Endothelial cell (in vitro differentiated cells): ENCODE results near the gene PRAMEF17. TPM values are rescaled to one million over a fixed set of nuclear protein-coding genes. Genes with fewer than 3 reads are reported as not detected.
"Not testable (repeated sequence)": the region's sequence is repeated elsewhere in the genome, so short reads cannot be mapped to it uniquely, and the experiment has no call there.

Source experiments
- DNase-seq: peaks from one replicate; pipeline ENCODE4 v3.0.0; 2021; ENCODE audit warnings: low spot score
- H3K27ac Mint-ChIP-seq: one replicate; pipeline ENCODE4 v1.8.0; 2021; ENCODE audit warnings: mixed read lengths, inconsistent platforms; ENCODE audit not compliant: unreplicated experiment
- H3K27me3 Mint-ChIP-seq: one replicate; pipeline ENCODE4 v1.8.0; 2021; ENCODE audit warnings: mild to moderate bottlenecking, moderate library complexity, mixed read lengths, inconsistent platforms; ENCODE audit not compliant: unreplicated experiment
- H3K36me3 Mint-ChIP-seq: one replicate; pipeline ENCODE4 v1.8.0; 2021; ENCODE audit warnings: mild to moderate bottlenecking, low read depth, mixed read lengths, inconsistent platforms; ENCODE audit not compliant: unreplicated experiment
- H3K4me1 Mint-ChIP-seq: one replicate; pipeline ENCODE4 v1.8.0; 2021; ENCODE audit warnings: mild to moderate bottlenecking, mixed read lengths, inconsistent platforms; ENCODE audit not compliant: unreplicated experiment
- H3K4me3 Mint-ChIP-seq: one replicate; pipeline ENCODE4 v1.8.0; 2021; ENCODE audit warnings: mild to moderate bottlenecking, mixed read lengths, inconsistent platforms; ENCODE audit not compliant: unreplicated experiment
- H3K9me3 Mint-ChIP-seq: one replicate; pipeline ENCODE4 v1.8.0; 2021; ENCODE audit warnings: mixed read lengths, inconsistent platforms; ENCODE audit not compliant: unreplicated experiment
- total RNA-seq: library from RNA; stranded (reverse); fragmentation: NEBNext Ultra II Directional; extraction: Animal tissue kit (Norgen Biotek cat#: 25700); gene quantifications from one replicate; pipeline ENCODE4 v1.2.1, GENCODE V29; 2021; ENCODE audit not compliant: unreplicated experiment
- TF ChIP-seq, protein P1 (sequence below): fragments of 200-600 bp; sonication (generic); IDR thresholded peaks from one replicate; pipeline ENCODE4 v1.5.0; 2021; ENCODE audit warnings: antibody characterized with exemption; ENCODE audit not compliant: unreplicated experiment

Gene PRAMEF17
- total RNA-seq, 1 donor from 2014 or later = not detected

DNA sequence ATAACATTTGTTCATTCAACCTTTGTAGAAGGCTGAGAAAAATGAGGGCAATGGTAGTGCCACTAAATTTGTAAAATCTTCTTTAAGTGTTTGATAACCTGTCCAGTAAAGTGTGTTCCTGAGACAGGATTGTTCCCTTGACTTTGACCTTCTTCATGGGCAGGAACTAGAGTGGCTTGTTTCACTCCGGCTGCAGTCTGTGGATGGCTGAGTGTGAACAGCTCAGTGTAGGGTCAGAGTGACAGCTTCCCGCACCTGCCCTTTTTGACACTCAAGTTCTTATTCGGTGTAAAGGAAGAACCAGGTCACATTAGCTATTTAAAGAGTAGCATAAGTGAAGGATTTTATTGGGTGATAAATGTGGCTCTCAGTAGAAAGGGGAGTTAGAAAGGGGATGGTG is 9.1 kb upstream of the PRAMEF17 start:
- not testable (repeated sequence) for DNase-seq, H3K9me3 Mint-ChIP-seq, H3K27me3 Mint-ChIP-seq, H3K36me3 Mint-ChIP-seq, H3K4me1 Mint-ChIP-seq, H3K27ac Mint-ChIP-seq, H3K4me3 Mint-ChIP-seq

- H3K4me3 Mint-ChIP-seq, DNase-seq, H3K36me3 Mint-ChIP-seq, H3K27ac Mint-ChIP-seq, H3K4me1 Mint-ChIP-seq, H3K27me3 Mint-ChIP-seq: not testable (repeated sequence)
- peaks cover 15% of the 10 kb centered on the region for H3K9me3 Mint-ChIP-seq
These were observed 3.6 kb downstream of the PRAMEF17 start for GRCh38 chr1:13393004-13393403.

DNA sequence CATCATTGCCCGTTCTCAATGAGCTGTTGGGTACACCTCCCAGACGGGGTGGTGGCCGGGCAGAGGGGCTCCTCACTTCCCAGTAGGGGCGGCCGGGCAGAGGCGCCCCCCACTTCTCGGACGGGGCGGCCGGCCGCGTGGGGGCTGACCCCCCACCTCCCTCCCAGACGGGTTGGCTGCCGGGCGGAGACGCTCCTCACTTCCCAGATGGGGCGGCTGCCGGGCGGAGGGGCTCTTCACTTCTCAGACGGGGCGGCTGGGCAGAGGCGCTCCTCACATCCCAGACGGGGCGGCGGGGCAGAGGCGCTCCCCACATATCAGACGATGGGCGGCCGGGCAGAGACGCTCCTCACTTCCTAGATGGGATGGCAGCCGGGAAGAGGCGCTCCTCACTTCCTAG is 5.3 kb downstream of the PRAMEF17 start:
- peaks cover 11% of the 10 kb centered on the region for H3K9me3 Mint-ChIP-seq
- H3K27ac Mint-ChIP-seq, H3K36me3 Mint-ChIP-seq, DNase-seq, H3K4me1 Mint-ChIP-seq, H3K4me3 Mint-ChIP-seq, H3K27me3 Mint-ChIP-seq: not testable (repeated sequence)

GRCh38 chr1:13395311-13395710 is 5.9 kb downstream of the PRAMEF17 start:
- H3K36me3 Mint-ChIP-seq, H3K4me3 Mint-ChIP-seq, H3K27ac Mint-ChIP-seq, H3K4me1 Mint-ChIP-seq, H3K27me3 Mint-ChIP-seq, DNase-seq: not testable (repeated sequence)
- peaks cover 11% of the 10 kb centered on the region for H3K9me3 Mint-ChIP-seq

- no peak overlapping the region for H3K27ac Mint-ChIP-seq
- no peaks in the 10 kb centered on the region for H3K36me3 Mint-ChIP-seq
- TF ChIP-seq, protein P1, sequence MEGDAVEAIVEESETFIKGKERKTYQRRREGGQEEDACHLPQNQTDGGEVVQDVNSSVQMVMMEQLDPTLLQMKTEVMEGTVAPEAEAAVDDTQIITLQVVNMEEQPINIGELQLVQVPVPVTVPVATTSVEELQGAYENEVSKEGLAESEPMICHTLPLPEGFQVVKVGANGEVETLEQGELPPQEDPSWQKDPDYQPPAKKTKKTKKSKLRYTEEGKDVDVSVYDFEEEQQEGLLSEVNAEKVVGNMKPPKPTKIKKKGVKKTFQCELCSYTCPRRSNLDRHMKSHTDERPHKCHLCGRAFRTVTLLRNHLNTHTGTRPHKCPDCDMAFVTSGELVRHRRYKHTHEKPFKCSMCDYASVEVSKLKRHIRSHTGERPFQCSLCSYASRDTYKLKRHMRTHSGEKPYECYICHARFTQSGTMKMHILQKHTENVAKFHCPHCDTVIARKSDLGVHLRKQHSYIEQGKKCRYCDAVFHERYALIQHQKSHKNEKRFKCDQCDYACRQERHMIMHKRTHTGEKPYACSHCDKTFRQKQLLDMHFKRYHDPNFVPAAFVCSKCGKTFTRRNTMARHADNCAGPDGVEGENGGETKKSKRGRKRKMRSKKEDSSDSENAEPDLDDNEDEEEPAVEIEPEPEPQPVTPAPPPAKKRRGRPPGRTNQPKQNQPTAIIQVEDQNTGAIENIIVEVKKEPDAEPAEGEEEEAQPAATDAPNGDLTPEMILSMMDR = no peak
- no peak overlapping the region for H3K4me3 Mint-ChIP-seq
- DNase-seq = no peak
- H3K27me3 Mint-ChIP-seq = peaks cover 1% of the 10 kb centered on the region
- H3K9me3 Mint-ChIP-seq = peaks cover 18% of the 10 kb centered on the region
- H3K4me1 Mint-ChIP-seq = no peaks in the 10 kb centered on the region
These were observed 18.4 kb downstream of the PRAMEF17 start for GRCh38 chr1:13407811-13408210.

DNA sequence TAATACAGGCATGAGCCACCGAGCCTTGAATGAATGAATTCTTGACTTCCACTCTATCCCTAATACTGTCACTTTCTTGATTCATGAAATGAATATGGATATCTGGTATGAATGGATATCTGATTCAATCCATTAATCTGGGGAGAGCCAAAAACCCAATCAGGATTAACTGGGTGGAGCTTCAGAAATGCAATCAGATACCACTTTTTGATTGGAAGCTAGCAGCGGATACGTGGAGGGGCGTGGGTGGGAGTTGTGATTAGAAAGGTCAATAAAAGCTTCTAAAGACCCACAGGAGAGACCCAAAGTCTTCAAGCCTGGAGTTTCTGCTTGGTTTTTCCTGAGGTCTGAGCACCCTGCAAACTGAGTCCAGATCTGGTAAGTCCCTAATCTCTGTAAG is 20.7 kb downstream of the PRAMEF17 start, which contains the start of gene PRAMEF20:
PRAMEF20 (plus strand) TSS at position 301 of the 400 bp plus-strand sequence. CDS start 5,905 bp downstream, outside the sequence.
- H3K4me3 Mint-ChIP-seq, H3K4me1 Mint-ChIP-seq, H3K36me3 Mint-ChIP-seq, DNase-seq, H3K27me3 Mint-ChIP-seq, H3K27ac Mint-ChIP-seq: not testable (repeated sequence)
- peaks cover 15% of the 10 kb centered on the region for H3K9me3 Mint-ChIP-seq

- Mint-ChIP-seq H3K36me3 (peaks cover 4% of the 10 kb centered on the region), H3K4me3 (no peak overlapping the region), H3K4me1 (no peaks in the 10 kb centered on the region), H3K9me3 (peaks cover 19% of the 10 kb centered on the region), H3K27ac (no peak overlapping the region), H3K27me3 (no peaks in the 10 kb centered on the region)
- TF ChIP-seq, protein P1 = no peak
- DNase-seq = no peak
These were observed 41.1 kb downstream of the PRAMEF17 start for GRCh38 chr1:13430495-13430894.
